Activated naive CD8-positive, alpha-beta T cell (primary cell): ENCODE measurements around the gene AHI1.

Experiments used
- H3K27ac Mint-ChIP-seq: one replicate; pipeline ENCODE4 v1.8.0; 2021; ENCODE audit warnings: mixed read lengths
- H3K27me3 Mint-ChIP-seq: one replicate; pipeline ENCODE4 v1.8.0; 2021; ENCODE audit warnings: mixed read lengths
- H3K36me3 Mint-ChIP-seq: one replicate; pipeline ENCODE4 v1.8.0; 2021; ENCODE audit warnings: mixed read lengths
- H3K4me1 Mint-ChIP-seq: one replicate; pipeline ENCODE4 v1.8.0; 2021; ENCODE audit warnings: low read depth, mixed read lengths
- H3K4me3 Mint-ChIP-seq: one replicate; pipeline ENCODE4 v1.8.0; 2021; ENCODE audit warnings: mild to moderate bottlenecking, mixed read lengths
- H3K9me3 Mint-ChIP-seq: one replicate; pipeline ENCODE4 v1.8.0; 2021; ENCODE audit warnings: low read depth, mixed read lengths

AHI1 gene

DNA sequence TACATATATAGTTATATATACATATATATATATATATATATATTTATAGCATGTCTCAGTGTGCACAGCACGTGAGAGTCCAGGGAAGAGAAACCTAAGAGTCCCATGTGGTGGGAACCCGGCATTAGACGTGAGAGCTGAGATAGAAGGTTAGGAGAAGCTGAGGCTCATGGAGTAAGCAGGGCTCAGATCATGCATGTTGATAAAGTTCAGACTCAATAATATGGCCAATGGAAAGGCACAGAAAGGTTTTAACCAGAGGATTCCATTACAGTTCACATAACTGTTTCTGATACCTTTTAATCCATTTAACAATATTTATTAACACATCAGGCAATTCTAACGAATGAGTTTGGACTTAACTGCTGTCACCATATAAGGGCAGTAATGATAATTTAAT lies 173.0 kb downstream of the AHI1 start:
- no peaks in the 10 kb centered on the region for H3K9me3 Mint-ChIP-seq
- no peaks in the 10 kb centered on the region for H3K27me3 Mint-ChIP-seq
- peaks cover 15% of the 10 kb centered on the region for H3K4me1 Mint-ChIP-seq
- no peak overlapping the region for H3K4me3 Mint-ChIP-seq
- H3K27ac Mint-ChIP-seq: no peak overlapping the region
- H3K36me3 Mint-ChIP-seq: peaks cover 12% of the 10 kb centered on the region

DNA sequence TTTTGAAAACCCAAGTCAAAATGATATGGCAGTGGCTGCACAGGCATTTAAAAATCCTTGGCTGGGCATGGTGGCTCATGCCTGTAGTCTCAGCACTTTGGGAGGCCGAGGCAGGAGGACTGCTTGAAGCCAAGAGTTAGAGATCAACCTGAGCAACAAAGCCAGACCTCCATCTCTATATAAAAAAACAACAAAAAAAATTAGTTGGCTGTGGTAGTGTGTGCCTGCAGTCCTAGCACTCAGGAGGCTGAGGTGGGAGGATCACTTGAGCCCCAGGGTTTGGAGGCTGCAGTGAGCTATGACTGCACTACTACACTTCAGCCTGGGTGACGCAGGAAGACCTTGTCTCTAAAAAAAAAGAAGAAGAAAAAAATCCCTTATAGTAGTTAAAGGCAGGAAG lies 173.6 kb downstream of the AHI1 start:
- Mint-ChIP-seq H3K4me1 (peaks cover 16% of the 10 kb centered on the region), H3K36me3 (peaks cover 10% of the 10 kb centered on the region), H3K27ac (no peak overlapping the region), H3K9me3 (no peaks in the 10 kb centered on the region), H3K4me3 (no peak overlapping the region), H3K27me3 (no peaks in the 10 kb centered on the region)

DNA sequence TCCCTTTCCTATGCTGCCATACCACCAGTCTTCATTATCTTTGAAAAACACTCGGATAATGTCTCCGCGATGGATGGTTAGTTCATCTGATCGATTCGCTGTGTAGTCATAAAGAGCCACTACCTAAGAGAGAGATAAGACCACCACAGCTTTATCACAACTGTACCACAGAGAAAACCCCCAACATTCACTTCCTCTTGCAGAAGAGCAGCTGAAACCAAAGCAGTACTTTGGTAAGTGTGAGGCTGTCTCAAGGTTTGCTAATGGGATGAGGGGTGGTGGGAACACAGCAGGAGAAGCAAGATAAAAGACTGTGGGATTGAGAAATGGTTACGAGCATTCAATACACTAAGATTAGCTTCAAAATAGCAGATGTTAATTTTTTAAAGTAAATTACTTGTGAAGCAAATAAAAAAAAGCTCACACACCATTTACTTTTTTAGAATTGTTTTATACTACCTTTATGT lies 174.3 kb downstream of the AHI1 start:
- Mint-ChIP-seq H3K4me1 (peaks cover 17% of the 10 kb centered on the region), H3K27me3 (no peaks in the 10 kb centered on the region), H3K36me3 (peaks cover 12% of the 10 kb centered on the region), H3K4me3 (no peak overlapping the region), H3K9me3 (no peaks in the 10 kb centered on the region), H3K27ac (no peak overlapping the region)

DNA sequence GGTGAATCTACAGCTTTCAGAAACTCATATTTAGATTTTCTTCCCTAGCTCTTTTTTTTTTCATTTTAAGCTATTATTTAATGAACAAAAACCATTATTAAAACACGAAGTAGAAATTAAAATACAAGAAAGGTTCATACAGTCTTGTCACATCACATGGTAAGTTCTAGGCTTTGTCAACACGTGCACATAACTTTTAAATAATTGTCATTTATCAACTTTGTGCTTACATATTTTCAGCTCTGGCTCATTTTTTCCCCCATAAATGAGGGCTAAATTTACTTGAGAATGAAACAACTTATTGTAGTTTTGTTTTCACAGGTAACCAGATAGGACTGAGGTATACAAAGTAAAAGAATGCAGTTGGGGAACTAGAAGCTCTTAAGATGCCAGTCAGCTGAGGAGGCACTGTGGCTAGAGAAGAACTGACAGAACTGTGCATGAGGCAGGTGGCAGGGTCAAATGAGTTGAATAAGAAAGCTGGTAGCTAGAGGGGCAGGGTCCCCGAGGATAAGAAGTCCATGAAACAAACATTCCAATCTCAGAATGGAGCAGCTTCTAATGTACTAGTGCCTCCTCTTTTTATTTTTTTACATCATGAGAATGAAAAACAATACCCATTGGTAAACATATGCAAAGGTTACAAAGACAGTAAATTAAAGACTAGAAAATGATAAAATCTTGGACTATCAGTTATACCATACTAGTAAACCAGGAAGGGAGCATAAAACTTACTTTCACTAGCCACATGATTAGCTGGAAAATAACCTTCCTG lies 174.9 kb downstream of the AHI1 start:
- Mint-ChIP-seq H3K27ac (no peak overlapping the region), H3K4me3 (no peak overlapping the region), H3K4me1 (peaks cover 17% of the 10 kb centered on the region), H3K27me3 (no peaks in the 10 kb centered on the region), H3K9me3 (no peaks in the 10 kb centered on the region), H3K36me3 (peaks cover 8% of the 10 kb centered on the region)

DNA sequence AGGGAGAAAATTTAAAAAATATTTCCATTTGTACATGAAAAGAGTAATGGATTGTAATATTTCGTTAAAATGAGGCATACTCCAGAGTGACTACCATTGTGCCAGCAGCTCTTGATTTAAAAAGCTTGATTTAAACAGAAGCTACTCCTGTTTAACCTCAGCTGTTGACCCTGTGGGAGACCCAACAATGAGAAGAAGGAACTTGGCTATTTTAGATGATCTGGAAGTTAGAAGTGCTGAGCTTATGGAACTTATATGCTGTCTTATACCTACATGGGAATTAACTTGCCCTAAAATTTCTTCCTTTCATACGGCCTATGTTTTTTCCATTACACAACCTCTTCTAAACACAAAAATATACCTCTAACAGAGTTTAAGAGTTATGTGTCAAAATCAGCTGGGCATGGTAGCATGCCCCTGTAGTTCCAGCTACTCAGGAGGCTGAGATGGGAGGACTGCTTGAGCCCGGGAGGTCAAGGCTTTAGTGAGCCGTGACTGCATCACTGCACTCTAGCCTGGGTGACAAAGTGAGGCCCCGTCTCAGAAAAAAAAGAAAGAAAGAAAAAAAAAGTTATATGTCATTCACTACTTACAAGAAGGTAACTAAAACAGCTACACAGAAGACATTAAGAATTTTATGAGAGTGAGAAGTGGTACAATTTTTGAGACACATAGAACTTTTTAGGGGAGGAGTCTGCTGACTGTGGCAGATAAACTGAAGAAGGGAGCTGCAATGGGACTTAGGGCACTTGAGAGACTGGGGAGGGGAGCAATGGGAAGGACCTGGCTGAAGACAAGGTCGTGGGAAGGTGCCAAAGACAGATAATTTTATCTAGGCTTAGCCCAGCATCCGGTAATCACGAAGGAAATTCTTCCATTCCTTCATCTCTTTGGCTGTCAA lies 176.6 kb downstream of the AHI1 start:
- Mint-ChIP-seq H3K27me3 (no peaks in the 10 kb centered on the region), H3K9me3 (no peaks in the 10 kb centered on the region), H3K4me3 (no peak overlapping the region), H3K36me3 (peaks cover 13% of the 10 kb centered on the region), H3K4me1 (peaks cover 17% of the 10 kb centered on the region), H3K27ac (no peak overlapping the region)

DNA sequence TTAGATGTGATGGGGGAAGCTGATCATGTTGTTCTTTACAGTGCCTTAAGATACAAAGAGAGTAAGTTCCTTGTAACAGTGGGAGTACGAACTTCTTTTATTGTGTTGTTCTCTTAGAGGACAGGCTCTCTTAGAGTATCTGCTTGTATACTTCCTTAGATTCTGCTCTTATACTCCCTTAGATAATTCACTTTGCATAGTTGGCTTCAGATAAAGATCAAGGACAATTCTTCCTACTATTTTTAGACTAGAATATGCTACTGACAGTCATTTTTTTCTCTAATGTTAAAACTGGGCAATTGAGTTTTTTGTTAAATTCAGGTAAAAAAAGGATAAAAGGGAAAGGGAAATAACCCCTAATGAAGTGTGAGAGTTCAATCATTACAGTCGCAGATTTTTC lies 177.7 kb downstream of the AHI1 start:
- H3K4me1 Mint-ChIP-seq: peaks cover 17% of the 10 kb centered on the region
- no peak overlapping the region for H3K4me3 Mint-ChIP-seq
- peaks cover 21% of the 10 kb centered on the region for H3K36me3 Mint-ChIP-seq
- no peaks in the 10 kb centered on the region for H3K27me3 Mint-ChIP-seq
- H3K27ac Mint-ChIP-seq: no peak overlapping the region
- H3K9me3 Mint-ChIP-seq: no peaks in the 10 kb centered on the region

DNA sequence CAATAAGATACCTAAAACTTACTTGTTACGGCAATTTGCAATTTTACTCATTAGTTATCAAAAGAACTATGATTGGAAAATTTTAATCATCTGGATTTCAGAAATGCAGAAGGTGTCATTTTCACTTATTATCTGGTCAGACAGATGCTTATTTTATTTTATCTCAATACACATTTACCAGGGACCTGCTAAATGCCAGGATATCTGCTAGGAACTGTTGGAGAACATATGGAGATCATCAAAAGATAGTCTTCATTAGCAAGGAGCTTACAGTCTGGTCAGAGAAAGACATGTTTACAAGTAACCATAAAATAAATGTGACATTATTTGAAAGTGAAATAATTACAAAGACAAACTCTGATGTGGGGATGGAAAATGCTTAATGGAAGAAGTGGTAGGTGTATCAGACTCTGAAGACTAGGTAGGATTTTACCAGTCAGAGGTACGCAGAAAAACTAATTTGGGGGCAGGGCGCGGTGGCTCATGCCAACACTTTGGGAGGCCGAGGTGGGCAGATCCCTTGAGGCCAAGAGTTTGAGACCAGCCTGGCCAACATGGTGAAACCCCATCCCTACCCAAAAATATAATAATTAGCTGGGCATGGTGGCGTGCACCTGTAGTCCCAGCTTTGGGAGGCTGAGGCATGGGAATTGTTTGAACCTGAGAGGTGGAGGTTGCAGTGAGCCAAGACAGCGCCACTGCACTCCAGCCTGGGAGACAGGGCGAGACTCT lies 178.6 kb downstream of the AHI1 start:
- H3K27ac Mint-ChIP-seq: no peak overlapping the region
- peaks cover 17% of the 10 kb centered on the region for H3K4me1 Mint-ChIP-seq
- H3K27me3 Mint-ChIP-seq: no peaks in the 10 kb centered on the region
- no peaks in the 10 kb centered on the region for H3K9me3 Mint-ChIP-seq
- H3K4me3 Mint-ChIP-seq: no peak overlapping the region
- peaks cover 26% of the 10 kb centered on the region for H3K36me3 Mint-ChIP-seq

DNA sequence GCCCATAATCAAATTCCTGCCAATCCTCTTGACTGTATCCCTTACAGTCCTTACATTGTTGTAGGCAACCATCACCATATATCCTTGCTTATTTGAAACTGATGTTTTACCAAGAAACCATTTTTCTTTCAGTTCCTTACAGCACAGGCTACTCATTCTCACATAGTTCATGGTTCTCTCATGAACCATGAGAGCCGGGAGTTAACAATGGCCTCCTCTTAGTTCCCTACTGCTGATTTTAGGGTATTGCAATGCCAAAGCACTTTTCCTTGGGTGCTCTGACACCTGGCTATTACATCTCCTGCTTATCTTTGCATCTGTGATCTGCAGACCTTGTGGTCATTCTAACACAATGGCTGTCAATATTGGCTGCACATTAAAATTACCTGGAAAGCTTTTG lies 183.0 kb downstream of the AHI1 start:
- H3K36me3 Mint-ChIP-seq: peaks cover 29% of the 10 kb centered on the region
- no peak overlapping the region for H3K27ac Mint-ChIP-seq
- no peaks in the 10 kb centered on the region for H3K27me3 Mint-ChIP-seq
- no peak overlapping the region for H3K4me3 Mint-ChIP-seq
- peaks cover 2% of the 10 kb centered on the region for H3K4me1 Mint-ChIP-seq
- H3K9me3 Mint-ChIP-seq: no peaks in the 10 kb centered on the region

DNA sequence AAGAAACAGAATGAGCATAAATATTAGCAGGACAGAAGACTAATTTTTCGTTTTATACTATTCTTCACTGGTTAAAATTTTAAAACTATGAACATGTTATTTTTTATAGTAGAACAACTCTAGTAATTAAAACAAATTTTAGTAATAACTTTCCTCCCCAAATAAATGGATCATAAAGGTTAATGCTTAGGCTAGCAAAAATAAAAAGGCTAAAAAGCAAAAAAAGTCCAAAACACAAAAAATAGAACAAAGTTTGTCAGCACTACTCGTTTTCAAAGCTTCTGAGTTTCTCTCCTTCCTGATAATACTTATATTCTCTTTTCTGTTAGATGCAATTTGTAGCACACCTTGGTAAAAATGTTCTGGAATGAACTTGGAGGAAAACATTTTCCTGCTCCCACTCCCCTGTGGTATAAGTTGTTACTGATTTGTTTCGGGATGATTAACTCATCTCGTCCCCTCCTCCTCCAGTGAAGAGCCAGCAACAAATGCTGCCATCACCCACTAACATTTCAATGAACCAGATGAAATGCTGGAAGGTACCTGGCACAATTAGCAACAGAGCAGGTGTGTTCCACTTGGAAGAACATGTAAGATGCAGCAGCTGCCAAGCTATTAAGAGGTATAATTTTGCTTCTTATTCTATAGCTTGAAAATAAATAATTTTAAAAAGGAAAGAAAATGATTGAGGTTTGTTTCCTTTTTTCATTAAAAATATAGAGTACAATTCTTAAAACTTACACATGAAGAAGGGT lies 185.9 kb downstream of the AHI1 start:
- Mint-ChIP-seq H3K9me3 (no peaks in the 10 kb centered on the region), H3K27ac (no peak overlapping the region), H3K4me1 (no peaks in the 10 kb centered on the region), H3K36me3 (peaks cover 40% of the 10 kb centered on the region), H3K4me3 (no peak overlapping the region), H3K27me3 (no peaks in the 10 kb centered on the region)

DNA sequence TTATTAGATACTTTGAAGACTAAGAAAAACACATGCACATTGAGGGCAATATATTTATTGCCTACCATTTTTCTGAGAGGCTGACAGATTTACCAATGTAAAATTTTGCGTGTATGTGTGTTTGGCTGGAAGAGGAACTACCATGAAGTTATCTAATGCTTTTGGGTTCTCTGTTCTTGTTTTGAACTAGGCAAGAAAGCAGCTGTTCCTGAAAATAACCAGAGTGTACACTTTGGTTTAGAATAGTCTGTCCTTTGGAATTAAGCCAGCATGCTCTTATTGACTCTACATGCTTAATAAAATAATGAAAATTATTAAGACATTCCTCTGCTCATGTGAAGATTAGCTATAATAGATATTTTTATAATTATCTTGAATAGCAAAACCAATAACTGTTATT lies 187.2 kb downstream of the AHI1 start:
- no peak overlapping the region for H3K4me3 Mint-ChIP-seq
- H3K9me3 Mint-ChIP-seq: no peaks in the 10 kb centered on the region
- no peak overlapping the region for H3K27ac Mint-ChIP-seq
- H3K4me1 Mint-ChIP-seq: no peaks in the 10 kb centered on the region
- no peaks in the 10 kb centered on the region for H3K27me3 Mint-ChIP-seq
- peaks cover 34% of the 10 kb centered on the region for H3K36me3 Mint-ChIP-seq

DNA sequence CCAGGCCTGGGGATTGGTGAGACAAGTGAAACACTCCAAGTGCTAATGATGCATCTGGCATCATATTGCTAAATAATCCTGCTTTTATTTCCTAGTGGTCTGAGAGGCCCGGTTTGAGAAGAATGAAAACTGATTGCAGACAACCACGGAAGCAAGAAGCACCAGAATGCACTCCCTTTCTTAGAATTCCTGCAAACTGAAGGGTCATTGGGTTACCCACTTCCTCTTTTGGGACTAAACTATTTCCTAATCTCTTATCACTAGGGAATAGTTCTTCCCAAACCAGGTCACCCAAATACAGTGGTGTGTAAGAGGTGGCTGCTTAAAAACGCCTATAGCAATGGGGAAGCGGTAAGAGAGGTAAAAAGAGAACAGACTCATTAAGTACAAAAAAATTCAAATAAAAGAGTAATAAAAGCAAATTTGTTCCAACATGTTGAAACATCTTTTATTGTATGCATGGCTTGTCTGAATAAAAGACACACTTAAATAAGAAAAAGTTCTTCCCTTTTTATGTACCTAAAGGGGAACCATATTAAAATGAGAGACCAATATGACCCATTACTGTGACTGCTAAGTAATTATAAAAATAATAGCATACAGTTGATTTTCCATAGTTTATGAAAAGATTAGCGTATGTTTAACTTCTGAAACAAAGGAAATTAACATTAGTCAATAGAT lies 190.7 kb downstream of the AHI1 start:
- Mint-ChIP-seq H3K27ac (no peak overlapping the region), H3K4me3 (no peak overlapping the region), H3K9me3 (no peaks in the 10 kb centered on the region), H3K27me3 (no peaks in the 10 kb centered on the region), H3K4me1 (no peaks in the 10 kb centered on the region), H3K36me3 (peaks cover 38% of the 10 kb centered on the region)

DNA sequence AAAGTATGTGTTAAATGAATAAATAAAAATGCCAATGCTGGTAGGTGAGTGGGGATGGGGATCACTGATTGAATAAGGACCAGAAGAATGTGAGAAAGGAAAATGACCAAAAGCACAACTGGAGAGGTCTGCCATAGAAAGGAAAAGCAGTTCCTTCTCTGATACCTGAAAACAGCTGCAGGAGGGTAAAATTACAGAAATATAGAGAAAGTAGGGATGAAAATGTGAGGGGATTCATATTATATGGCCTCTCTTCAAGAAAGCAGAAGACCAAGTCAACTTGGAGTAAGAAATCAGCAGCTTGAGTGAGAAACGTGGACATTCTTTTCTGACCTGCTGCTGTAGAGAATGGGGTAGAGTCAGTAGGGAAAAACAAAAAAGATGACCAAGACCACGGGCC lies 191.4 kb downstream of the AHI1 start:
- Mint-ChIP-seq H3K4me1 (no peaks in the 10 kb centered on the region), H3K27me3 (no peaks in the 10 kb centered on the region), H3K4me3 (no peak overlapping the region), H3K9me3 (no peaks in the 10 kb centered on the region), H3K27ac (no peak overlapping the region), H3K36me3 (peaks cover 42% of the 10 kb centered on the region)

DNA sequence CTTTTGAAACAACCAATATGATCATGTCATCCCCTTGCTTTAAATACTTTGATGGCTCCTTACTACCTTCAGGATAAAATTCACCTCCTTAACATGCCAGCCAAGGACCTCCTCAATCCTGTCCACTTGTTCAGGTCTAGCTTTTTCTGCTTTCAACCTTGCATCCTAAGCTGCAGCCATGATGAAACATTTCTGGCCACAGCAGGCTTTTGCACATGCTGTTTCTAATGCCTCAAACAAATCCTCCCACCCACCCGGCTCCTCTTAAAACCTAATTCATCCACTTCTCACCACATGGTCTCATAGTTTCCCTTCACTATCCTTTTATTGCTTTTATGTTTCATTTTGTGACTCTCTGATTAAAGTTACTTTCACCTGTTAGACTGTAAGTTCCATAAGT lies 191.9 kb downstream of the AHI1 start:
- no peak overlapping the region for H3K27ac Mint-ChIP-seq
- no peaks in the 10 kb centered on the region for H3K4me1 Mint-ChIP-seq
- no peaks in the 10 kb centered on the region for H3K27me3 Mint-ChIP-seq
- no peaks in the 10 kb centered on the region for H3K9me3 Mint-ChIP-seq
- H3K4me3 Mint-ChIP-seq: no peak overlapping the region
- peaks cover 42% of the 10 kb centered on the region for H3K36me3 Mint-ChIP-seq

DNA sequence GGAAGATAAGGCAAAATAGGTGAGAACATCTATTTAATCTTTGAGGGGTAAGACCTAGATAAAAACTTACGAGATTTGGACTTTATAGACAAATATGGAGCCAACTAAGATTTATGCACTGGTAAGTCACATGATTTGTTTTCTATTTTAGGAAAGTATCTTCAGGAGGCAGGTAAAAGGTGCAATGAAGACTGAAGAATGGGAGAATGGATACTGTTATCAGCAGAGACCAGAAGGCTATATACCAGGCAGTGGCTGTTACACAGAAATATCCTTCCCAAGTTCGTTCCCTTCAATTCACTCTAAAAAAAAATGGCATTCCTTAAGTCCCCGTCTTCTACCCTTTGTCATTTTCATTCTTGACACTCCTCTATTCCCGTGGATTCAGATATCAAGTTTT lies 192.7 kb downstream of the AHI1 start:
- Mint-ChIP-seq H3K27ac (no peak overlapping the region), H3K36me3 (peaks cover 45% of the 10 kb centered on the region), H3K4me3 (no peak overlapping the region), H3K4me1 (no peaks in the 10 kb centered on the region), H3K9me3 (no peaks in the 10 kb centered on the region), H3K27me3 (no peaks in the 10 kb centered on the region)
